Liver (tissue), 2 donors: ENCODE measurements around the gene CRAMP1.

Source experiments
- CTCF ChIP-seq: fragments of 150-350 bp; IDR thresholded peaks from 2 replicates; pipeline ENCODE4 v1.5.1; 2017; ENCODE audit warnings: improper control_type of control experiment, low read depth, low read length; ENCODE audit not compliant: missing input control
- YY1 ChIP-seq: IDR thresholded peaks from 2 replicates; pipeline ENCODE4 v1.6.1; 2016; ENCODE audit warnings: antibody characterized with exemption, mild to moderate bottlenecking
- donor health status: healthy.

- TF ChIP-seq CTCF (no peak), YY1 (no peak)
Measured at GRCh38 chr16:1638757-1639156, 26.6 kb downstream of the CRAMP1 start.
